Measurements from ENCODE around the gene ATP8A2. TPM values are rescaled to one million over a fixed set of nuclear protein-coding genes. Genes with fewer than 3 reads are reported as not detected.

The ATP8A2 gene
- total and polyA plus RNA-seq, 11 donors: 0.01 to 0.29 (median 0.05) TPM; not detected in 2

DNA sequence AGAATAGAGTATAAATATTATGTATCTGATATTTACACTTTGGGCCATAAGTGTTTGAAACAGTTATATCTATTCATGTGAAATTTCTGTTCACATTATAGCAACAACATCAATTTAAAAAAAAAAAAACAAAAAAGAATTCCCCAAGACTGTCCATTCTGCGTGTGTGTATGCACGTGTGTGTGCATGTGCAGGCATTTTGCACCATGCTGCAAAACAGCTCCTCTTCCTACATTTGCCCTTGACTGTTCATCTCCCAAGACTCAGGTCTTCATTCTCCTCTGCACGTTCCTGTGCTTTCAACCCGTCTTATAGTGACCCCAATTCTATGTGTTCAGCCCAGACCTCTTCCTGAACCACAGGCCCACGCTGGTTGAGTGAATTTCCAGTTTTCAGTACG lies 530.7 kb downstream of the ATP8A2 start:
- intact Hi-C loops (cut with DNase I): no loop called here
- H3K4me1 ChIP-seq: peaks cover 0 to 8% (median 0%) of the 10 kb centered on the region in 12 donors
- peaks cover 0 to 4% (median 0%) of the 10 kb centered on the region in 9 donors for H3K27me3 ChIP-seq
- no peaks in the 10 kb centered on the region for H3K9me3 ChIP-seq
- no peak overlapping the region for H3K4me3 ChIP-seq
- H3K27ac ChIP-seq: no peak overlapping the region
- whole genome bisulfite sequencing, 4 donors: 85 to 87% (median 87%) methylated on average over 6 of the region's 6 CpGs
- no peak for DNase-seq
- no peak for ATAC-seq
- TF ChIP-seq, protein P1, sequence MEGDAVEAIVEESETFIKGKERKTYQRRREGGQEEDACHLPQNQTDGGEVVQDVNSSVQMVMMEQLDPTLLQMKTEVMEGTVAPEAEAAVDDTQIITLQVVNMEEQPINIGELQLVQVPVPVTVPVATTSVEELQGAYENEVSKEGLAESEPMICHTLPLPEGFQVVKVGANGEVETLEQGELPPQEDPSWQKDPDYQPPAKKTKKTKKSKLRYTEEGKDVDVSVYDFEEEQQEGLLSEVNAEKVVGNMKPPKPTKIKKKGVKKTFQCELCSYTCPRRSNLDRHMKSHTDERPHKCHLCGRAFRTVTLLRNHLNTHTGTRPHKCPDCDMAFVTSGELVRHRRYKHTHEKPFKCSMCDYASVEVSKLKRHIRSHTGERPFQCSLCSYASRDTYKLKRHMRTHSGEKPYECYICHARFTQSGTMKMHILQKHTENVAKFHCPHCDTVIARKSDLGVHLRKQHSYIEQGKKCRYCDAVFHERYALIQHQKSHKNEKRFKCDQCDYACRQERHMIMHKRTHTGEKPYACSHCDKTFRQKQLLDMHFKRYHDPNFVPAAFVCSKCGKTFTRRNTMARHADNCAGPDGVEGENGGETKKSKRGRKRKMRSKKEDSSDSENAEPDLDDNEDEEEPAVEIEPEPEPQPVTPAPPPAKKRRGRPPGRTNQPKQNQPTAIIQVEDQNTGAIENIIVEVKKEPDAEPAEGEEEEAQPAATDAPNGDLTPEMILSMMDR (IDR thresholded peaks at IDR 0.05): no peak
- no peak for TF ChIP-seq POLR2A (IDR thresholded peaks at IDR 0.05)
- no peaks in the 10 kb centered on the region for H3K36me3 ChIP-seq

DNA sequence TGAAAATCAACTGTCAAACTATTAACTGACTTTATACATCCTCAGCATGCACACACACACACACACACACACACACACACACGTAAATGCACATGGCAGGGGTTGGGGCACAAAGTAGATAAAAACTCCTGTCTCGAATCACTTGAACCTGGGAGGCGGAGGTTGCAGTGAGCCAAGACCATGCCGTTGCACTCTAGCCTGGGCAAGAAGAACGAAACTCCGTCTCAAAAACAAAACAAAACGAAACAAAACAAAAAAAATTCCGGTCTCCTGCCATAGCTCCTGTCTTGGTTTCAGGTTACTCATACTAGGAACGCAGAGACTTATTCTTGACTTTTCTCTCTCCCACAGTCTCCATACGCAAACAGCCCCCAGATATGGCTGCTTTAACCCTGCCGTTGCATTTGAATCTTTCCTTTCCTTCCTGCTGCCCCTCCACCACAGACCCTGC lies 531.1 kb downstream of the ATP8A2 start:
- TF ChIP-seq, protein P1 (IDR thresholded peaks at IDR 0.05): no peak
- no peak for TF ChIP-seq POLR2A (IDR thresholded peaks at IDR 0.05)

DNA sequence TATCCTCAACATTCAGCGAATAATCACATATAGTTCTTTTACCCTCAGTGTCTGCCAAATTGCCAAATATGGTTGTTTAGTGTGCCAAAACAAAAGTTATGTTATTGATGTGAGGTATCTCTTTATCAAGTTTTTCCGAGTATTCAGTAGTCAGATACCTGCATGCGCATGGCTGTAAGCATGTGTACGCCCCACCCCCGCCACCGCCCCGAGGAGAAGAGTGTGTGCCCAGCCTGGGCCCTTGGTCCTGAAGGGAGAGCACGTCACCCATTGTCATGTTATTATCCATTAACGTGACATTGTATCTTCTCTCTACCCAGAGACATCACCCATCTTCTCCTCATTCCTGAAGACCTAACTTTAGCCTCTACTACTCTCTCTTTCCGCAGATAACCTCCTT lies 533.1 kb downstream of the ATP8A2 start:
- Histone ChIP-seq H3K9me3 (no peaks in the 10 kb centered on the region), H3K4me3 (no peak overlapping the region), H3K4me1 (peaks cover 0 to 8% (median 0%) of the 10 kb centered on the region in 12 donors), H3K36me3 (no peaks in the 10 kb centered on the region), H3K27ac (no peak overlapping the region), H3K27me3 (peaks cover 0 to 4% (median 0%) of the 10 kb centered on the region in 9 donors)
- TF ChIP-seq, protein P1 (IDR thresholded peaks at IDR 0.05): no peak
- no peak for TF ChIP-seq POLR2A (IDR thresholded peaks at IDR 0.05)
- ATAC-seq: no peak
- 94 to 97% (median 95%) methylated on average over 10 of the region's 10 CpGs for WGBS, 4 donors
- intact Hi-C loops (cut with DNase I): no loop called here
- no peak for DNase-seq

More for the DNA sequence above, 531.1 kb downstream of the ATP8A2 start:
- no peaks in the 10 kb centered on the region for H3K36me3 ChIP-seq
- intact Hi-C loops (cut with DNase I): no loop called here
- no peak for ATAC-seq
- no peaks in the 10 kb centered on the region for H3K9me3 ChIP-seq
- no peak for DNase-seq
- no peak overlapping the region for H3K27ac ChIP-seq
- peaks cover 0 to 8% (median 0%) of the 10 kb centered on the region in 12 donors for H3K4me1 ChIP-seq
- peaks cover 0 to 4% (median 0%) of the 10 kb centered on the region in 9 donors for H3K27me3 ChIP-seq
- 87 to 88% (median 87%) methylated on average over 11 of the region's 11 CpGs for WGBS, 4 donors
- no peak overlapping the region for H3K4me3 ChIP-seq

DNA sequence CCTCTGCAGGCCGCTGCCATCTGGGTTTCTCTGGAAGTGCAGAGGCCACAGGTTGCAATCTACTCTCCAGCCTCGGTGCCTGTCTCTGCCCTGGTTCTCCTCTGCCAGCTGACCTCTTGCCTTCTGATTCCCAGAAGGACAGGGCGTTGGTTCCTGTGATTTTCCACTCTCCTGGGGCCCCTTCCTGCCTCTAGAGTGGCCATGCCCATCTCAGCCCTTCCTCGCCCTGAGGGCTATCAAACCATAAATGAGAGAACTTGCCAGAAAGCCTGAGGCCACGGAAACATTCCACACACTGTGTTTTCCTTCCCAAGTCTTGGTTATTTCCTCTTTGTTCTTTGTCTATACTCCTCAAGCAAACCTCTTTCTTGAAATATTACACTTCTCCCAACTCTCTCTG lies 533.8 kb downstream of the ATP8A2 start:
- peaks cover 0 to 8% (median 0%) of the 10 kb centered on the region in 12 donors for H3K4me1 ChIP-seq
- ATAC-seq (no peak), DNase-seq (no peak)
- 44 to 61% (median 54%) methylated on average over 5 of the region's 5 CpGs for WGBS, 4 donors
- no peaks in the 10 kb centered on the region for H3K9me3 ChIP-seq
- no peak overlapping the region for H3K27ac ChIP-seq
- intact Hi-C loops (cut with DNase I): no loop called here
- TF ChIP-seq, protein P1 (IDR thresholded peaks at IDR 0.05): no peak
- TF ChIP-seq POLR2A (IDR thresholded peaks at IDR 0.05): no peak
- H3K36me3 ChIP-seq: no peaks in the 10 kb centered on the region
- H3K4me3 ChIP-seq: no peak overlapping the region
- H3K27me3 ChIP-seq: peaks cover 0 to 9% (median 0%) of the 10 kb centered on the region in 9 donors

All from heart left ventricle (tissue), 16 donors.